ENCODE measurements around the gene JPH4.

JPH4 gene

GRCh38 chr14:23580948-23581281 lies 2.3 kb upstream of the JPH4 start:
- Histone ChIP-seq H3K9ac (ENCODE audit: low read length in 5 of 5) (no peak overlapping the region), H3K36me3 (ENCODE audit: control insufficient read depth in 5 of 5, insufficient read depth in 5 of 5, low read length in 5 of 5) (no peaks in the 10 kb centered on the region), H3K9me3 (ENCODE audit: control insufficient read depth in 5 of 5, low read length in 5 of 5) (no peaks in the 10 kb centered on the region), H3K27ac (ENCODE audit: low read depth, low read length) (no peak overlapping the region), H3K27me3 (ENCODE audit: control insufficient read depth in 5 of 5, insufficient read depth in 4 of 5, low read length in 5 of 5) (peaks cover 21 to 40% (median 32%) of the 10 kb centered on the region in 5 donors), H3K4me1 (ENCODE audit: control insufficient read depth in 5 of 5, insufficient read depth in 5 of 5, low read length in 5 of 5) (peaks cover 0 to 14% (median 6%) of the 10 kb centered on the region in 5 donors), H3K4me3 (ENCODE audit: low read depth in 1 of 5, low read length in 5 of 5) (no peak overlapping the region)

- Histone ChIP-seq H3K4me1 (ENCODE audit: control insufficient read depth in 5 of 5, insufficient read depth in 5 of 5, low read length in 5 of 5) (peaks cover 0 to 14% (median 6%) of the 10 kb centered on the region in 5 donors), H3K9me3 (ENCODE audit: control insufficient read depth in 5 of 5, low read length in 5 of 5) (no peaks in the 10 kb centered on the region), H3K27me3 (ENCODE audit: control insufficient read depth in 5 of 5, insufficient read depth in 4 of 5, low read length in 5 of 5) (peaks cover 26 to 46% (median 37%) of the 10 kb centered on the region in 5 donors), H3K4me3 (ENCODE audit: low read depth in 1 of 5, low read length in 5 of 5) (no peak overlapping the region), H3K36me3 (ENCODE audit: control insufficient read depth in 5 of 5, insufficient read depth in 5 of 5, low read length in 5 of 5) (no peaks in the 10 kb centered on the region), H3K27ac (ENCODE audit: low read depth, low read length) (no peak overlapping the region), H3K9ac (ENCODE audit: low read length in 5 of 5) (no peak overlapping the region)
These were observed 1.7 kb upstream of the JPH4 start for GRCh38 chr14:23580152-23580926.

GRCh38 chr14:23579739-23580138 lies 1.1 kb upstream of the JPH4 start:
- H3K27me3 ChIP-seq (ENCODE audit: control insufficient read depth in 5 of 5, insufficient read depth in 4 of 5, low read length in 5 of 5), result peaks cover 28 to 52% (median 43%) of the 10 kb centered on the region in 5 donors

GRCh38 chr14:23579311-23579630 lies 681 bp upstream of the JPH4 start:
- Histone ChIP-seq H3K9me3 (ENCODE audit: control insufficient read depth in 5 of 5, low read length in 5 of 5) (no peaks in the 10 kb centered on the region), H3K9ac (ENCODE audit: low read length in 5 of 5) (no peak overlapping the region), H3K4me3 (ENCODE audit: low read depth in 1 of 5, low read length in 5 of 5) (no peak overlapping the region), H3K27ac (ENCODE audit: low read depth, low read length) (no peak overlapping the region), H3K27me3 (ENCODE audit: control insufficient read depth in 5 of 5, insufficient read depth in 4 of 5, low read length in 5 of 5) (peaks cover 28 to 52% (median 44%) of the 10 kb centered on the region in 5 donors), H3K4me1 (ENCODE audit: control insufficient read depth in 5 of 5, insufficient read depth in 5 of 5, low read length in 5 of 5) (peaks cover 0 to 14% (median 6%) of the 10 kb centered on the region in 5 donors), H3K36me3 (ENCODE audit: control insufficient read depth in 5 of 5, insufficient read depth in 5 of 5, low read length in 5 of 5) (no peaks in the 10 kb centered on the region)

More at GRCh38 chr14:23579739-23580138, 1.1 kb upstream of the JPH4 start:
- Histone ChIP-seq H3K36me3 (ENCODE audit: control insufficient read depth in 5 of 5, insufficient read depth in 5 of 5, low read length in 5 of 5) (no peaks in the 10 kb centered on the region), H3K27ac (ENCODE audit: low read depth, low read length) (no peak overlapping the region), H3K4me3 (ENCODE audit: low read depth in 1 of 5, low read length in 5 of 5) (no peak overlapping the region), H3K9ac (ENCODE audit: low read length in 5 of 5) (no peak overlapping the region), H3K9me3 (ENCODE audit: control insufficient read depth in 5 of 5, low read length in 5 of 5) (no peaks in the 10 kb centered on the region), H3K4me1 (ENCODE audit: control insufficient read depth in 5 of 5, insufficient read depth in 5 of 5, low read length in 5 of 5) (peaks cover 0 to 14% (median 6%) of the 10 kb centered on the region in 5 donors)

GRCh38 chr14:23577710-23578392 lies 739 bp downstream of the JPH4 start:
- H3K27ac ChIP-seq (ENCODE audit: low read depth, low read length), result no peak overlapping the region

GRCh38 chr14:23577004-23577681 lies 1.4 kb downstream of the JPH4 start:
- no peaks in the 10 kb centered on the region for H3K36me3 ChIP-seq (ENCODE audit: control insufficient read depth in 5 of 5, insufficient read depth in 5 of 5, low read length in 5 of 5)
- peaks cover 31 to 59% (median 36%) of the 10 kb centered on the region in 5 donors for H3K27me3 ChIP-seq (ENCODE audit: control insufficient read depth in 5 of 5, insufficient read depth in 4 of 5, low read length in 5 of 5)
- H3K9me3 ChIP-seq (ENCODE audit: control insufficient read depth in 5 of 5, low read length in 5 of 5), result no peaks in the 10 kb centered on the region
- H3K4me3 ChIP-seq (ENCODE audit: low read depth in 1 of 5, low read length in 5 of 5), result peak overlapping the region in 3 of 5 donors; percentile 22 to 53 (median 52)
- no peak overlapping the region for H3K27ac ChIP-seq (ENCODE audit: low read depth, low read length)
- no peak overlapping the region for H3K9ac ChIP-seq (ENCODE audit: low read length in 5 of 5)
- peaks cover 0 to 25% (median 6%) of the 10 kb centered on the region in 5 donors for H3K4me1 ChIP-seq (ENCODE audit: control insufficient read depth in 5 of 5, insufficient read depth in 5 of 5, low read length in 5 of 5)

More at GRCh38 chr14:23577710-23578392, 739 bp downstream of the JPH4 start:
- Histone ChIP-seq H3K9ac (ENCODE audit: low read length in 5 of 5) (no peak overlapping the region), H3K9me3 (ENCODE audit: control insufficient read depth in 5 of 5, low read length in 5 of 5) (no peaks in the 10 kb centered on the region), H3K36me3 (ENCODE audit: control insufficient read depth in 5 of 5, insufficient read depth in 5 of 5, low read length in 5 of 5) (no peaks in the 10 kb centered on the region), H3K4me3 (ENCODE audit: low read depth in 1 of 5, low read length in 5 of 5) (no peak overlapping the region), H3K27me3 (ENCODE audit: control insufficient read depth in 5 of 5, insufficient read depth in 4 of 5, low read length in 5 of 5) (peaks cover 31 to 55% (median 43%) of the 10 kb centered on the region in 5 donors), H3K4me1 (ENCODE audit: control insufficient read depth in 5 of 5, insufficient read depth in 5 of 5, low read length in 5 of 5) (peaks cover 0 to 19% (median 6%) of the 10 kb centered on the region in 5 donors)

GRCh38 chr14:23573384-23574015 lies 5.1 kb downstream of the JPH4 start:
- H3K4me1 ChIP-seq (ENCODE audit: control insufficient read depth in 5 of 5, insufficient read depth in 5 of 5, low read length in 5 of 5), result peaks cover 0 to 40% (median 11%) of the 10 kb centered on the region in 5 donors
- H3K9ac ChIP-seq (ENCODE audit: low read length in 5 of 5), result no peak overlapping the region
- no peaks in the 10 kb centered on the region for H3K36me3 ChIP-seq (ENCODE audit: control insufficient read depth in 5 of 5, insufficient read depth in 5 of 5, low read length in 5 of 5)
- no peak overlapping the region for H3K4me3 ChIP-seq (ENCODE audit: low read depth in 1 of 5, low read length in 5 of 5)
- no peaks in the 10 kb centered on the region for H3K9me3 ChIP-seq (ENCODE audit: control insufficient read depth in 5 of 5, low read length in 5 of 5)
- H3K27ac ChIP-seq (ENCODE audit: low read depth, low read length), result no peak overlapping the region
- peaks cover 25 to 57% (median 36%) of the 10 kb centered on the region in 5 donors for H3K27me3 ChIP-seq (ENCODE audit: control insufficient read depth in 5 of 5, insufficient read depth in 4 of 5, low read length in 5 of 5)

GRCh38 chr14:23572836-23573235 lies 5.8 kb downstream of the JPH4 start:
- Histone ChIP-seq H3K4me3 (ENCODE audit: low read depth in 1 of 5, low read length in 5 of 5) (no peak overlapping the region), H3K27me3 (ENCODE audit: control insufficient read depth in 5 of 5, insufficient read depth in 4 of 5, low read length in 5 of 5) (peaks cover 24 to 59% (median 36%) of the 10 kb centered on the region in 5 donors), H3K9ac (ENCODE audit: low read length in 5 of 5) (no peak overlapping the region), H3K9me3 (ENCODE audit: control insufficient read depth in 5 of 5, low read length in 5 of 5) (no peaks in the 10 kb centered on the region), H3K27ac (ENCODE audit: low read depth, low read length) (no peak overlapping the region), H3K4me1 (ENCODE audit: control insufficient read depth in 5 of 5, insufficient read depth in 5 of 5, low read length in 5 of 5) (peaks cover 0 to 47% (median 15%) of the 10 kb centered on the region in 5 donors), H3K36me3 (ENCODE audit: control insufficient read depth in 5 of 5, insufficient read depth in 5 of 5, low read length in 5 of 5) (no peaks in the 10 kb centered on the region)

- Histone ChIP-seq H3K27me3 (ENCODE audit: control insufficient read depth in 5 of 5, insufficient read depth in 4 of 5, low read length in 5 of 5) (peaks cover 24 to 55% (median 32%) of the 10 kb centered on the region in 5 donors), H3K4me1 (ENCODE audit: control insufficient read depth in 5 of 5, insufficient read depth in 5 of 5, low read length in 5 of 5) (peaks cover 0 to 50% (median 18%) of the 10 kb centered on the region in 5 donors), H3K9ac (ENCODE audit: low read length in 5 of 5) (no peak overlapping the region), H3K9me3 (ENCODE audit: control insufficient read depth in 5 of 5, low read length in 5 of 5) (no peaks in the 10 kb centered on the region), H3K27ac (ENCODE audit: low read depth, low read length) (no peak overlapping the region), H3K36me3 (ENCODE audit: control insufficient read depth in 5 of 5, insufficient read depth in 5 of 5, low read length in 5 of 5) (no peaks in the 10 kb centered on the region), H3K4me3 (ENCODE audit: low read depth in 1 of 5, low read length in 5 of 5) (no peak overlapping the region)
These were observed 6.1 kb downstream of the JPH4 start for GRCh38 chr14:23572524-23572828.

Measured in subcutaneous abdominal adipose tissue (tissue), 5 donors.